ENCODE measurements around the gene CLSTN1. TPM values are rescaled to one million over a fixed set of nuclear protein-coding genes. Genes with fewer than 3 reads are reported as not detected.

The CLSTN1 gene
- total RNA-seq, 1 experiment from 2014 or later, result 99.3 TPM

GRCh38 chr1:9867408-9868243, 43.9 kb upstream of the CLSTN1 start:
- DNase-seq, result peak; percentile 79
- intact Hi-C loops (cut with micrococcal nuclease; ENCODE audit: unreplicated experiment), result loop anchor here (1.0 to 10.0 kb wide), 3 partner anchors 40 to 143 kb away; no protein-coding TSS in a partner anchor
- Mint-ChIP-seq H3K9me3 (ENCODE audit: low read depth, unreplicated experiment) (no peaks in the 10 kb centered on the region), H3K27ac (ENCODE audit: unreplicated experiment) (no peak overlapping the region), H3K4me3 (ENCODE audit: low read depth, unreplicated experiment) (no peak overlapping the region), H3K4me1 (ENCODE audit: low read depth, unreplicated experiment) (no peaks in the 10 kb centered on the region), H3K27me3 (ENCODE audit: unreplicated experiment) (no peaks in the 10 kb centered on the region), H3K36me3 (ENCODE audit: insufficient read depth, unreplicated experiment) (peaks cover 5% of the 10 kb centered on the region)
- TF ChIP-seq, protein P1, sequence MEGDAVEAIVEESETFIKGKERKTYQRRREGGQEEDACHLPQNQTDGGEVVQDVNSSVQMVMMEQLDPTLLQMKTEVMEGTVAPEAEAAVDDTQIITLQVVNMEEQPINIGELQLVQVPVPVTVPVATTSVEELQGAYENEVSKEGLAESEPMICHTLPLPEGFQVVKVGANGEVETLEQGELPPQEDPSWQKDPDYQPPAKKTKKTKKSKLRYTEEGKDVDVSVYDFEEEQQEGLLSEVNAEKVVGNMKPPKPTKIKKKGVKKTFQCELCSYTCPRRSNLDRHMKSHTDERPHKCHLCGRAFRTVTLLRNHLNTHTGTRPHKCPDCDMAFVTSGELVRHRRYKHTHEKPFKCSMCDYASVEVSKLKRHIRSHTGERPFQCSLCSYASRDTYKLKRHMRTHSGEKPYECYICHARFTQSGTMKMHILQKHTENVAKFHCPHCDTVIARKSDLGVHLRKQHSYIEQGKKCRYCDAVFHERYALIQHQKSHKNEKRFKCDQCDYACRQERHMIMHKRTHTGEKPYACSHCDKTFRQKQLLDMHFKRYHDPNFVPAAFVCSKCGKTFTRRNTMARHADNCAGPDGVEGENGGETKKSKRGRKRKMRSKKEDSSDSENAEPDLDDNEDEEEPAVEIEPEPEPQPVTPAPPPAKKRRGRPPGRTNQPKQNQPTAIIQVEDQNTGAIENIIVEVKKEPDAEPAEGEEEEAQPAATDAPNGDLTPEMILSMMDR (IDR thresholded peaks at IDR 0.05; ENCODE audit: unreplicated experiment), result peak; percentile 92
- CTCF ChIA-PET, result interaction anchor here (1.0 to 2.5 kb wide), 3 partner anchors 47 to 241 kb away, joined by 3 to 6 read pairs (median 3); no protein-coding TSS in a partner anchor
- no TSS peak for BruUV-seq (replicated peaks)

GRCh38 chr1:9866836-9867235, 43.1 kb upstream of the CLSTN1 start:
- intact Hi-C loops (cut with micrococcal nuclease; ENCODE audit: unreplicated experiment), result loop anchor here (1.0 to 10.0 kb wide), 3 partner anchors 40 to 142 kb away; no protein-coding TSS in a partner anchor
- Mint-ChIP-seq H3K27me3 (ENCODE audit: unreplicated experiment) (no peaks in the 10 kb centered on the region), H3K4me1 (ENCODE audit: low read depth, unreplicated experiment) (no peaks in the 10 kb centered on the region), H3K36me3 (ENCODE audit: insufficient read depth, unreplicated experiment) (peaks cover 4% of the 10 kb centered on the region), H3K4me3 (ENCODE audit: low read depth, unreplicated experiment) (no peak overlapping the region), H3K27ac (ENCODE audit: unreplicated experiment) (no peak overlapping the region), H3K9me3 (ENCODE audit: low read depth, unreplicated experiment) (no peaks in the 10 kb centered on the region)
- no TSS peak for BruUV-seq (replicated peaks)
- CTCF ChIA-PET, result interaction anchor here (1.1 kb wide), 1 partner anchor 240 kb away, joined by 3 read pairs; no protein-coding TSS in a partner anchor
- TF ChIP-seq, protein P1 (IDR thresholded peaks at IDR 0.05; ENCODE audit: unreplicated experiment), result no peak
- DNase-seq, result no peak

- H3K4me1 Mint-ChIP-seq (ENCODE audit: low read depth, unreplicated experiment), result no peaks in the 10 kb centered on the region
- CTCF ChIA-PET, result interaction anchor here (1.1 kb wide), 1 partner anchor 239 kb away, joined by 3 read pairs; no protein-coding TSS in a partner anchor
- no peaks in the 10 kb centered on the region for H3K36me3 Mint-ChIP-seq (ENCODE audit: insufficient read depth, unreplicated experiment)
- no peak overlapping the region for H3K27ac Mint-ChIP-seq (ENCODE audit: unreplicated experiment)
- TF ChIP-seq, protein P1 (IDR thresholded peaks at IDR 0.05; ENCODE audit: unreplicated experiment), result no peak
- no TSS peak for BruUV-seq (replicated peaks)
- intact Hi-C loops (cut with micrococcal nuclease; ENCODE audit: unreplicated experiment), result loop anchor here (5.0 to 10.0 kb wide), 2 partner anchors 38 to 141 kb away; no protein-coding TSS in a partner anchor
- DNase-seq, result no peak
- no peak overlapping the region for H3K4me3 Mint-ChIP-seq (ENCODE audit: low read depth, unreplicated experiment)
- H3K27me3 Mint-ChIP-seq (ENCODE audit: unreplicated experiment), result no peaks in the 10 kb centered on the region
- H3K9me3 Mint-ChIP-seq (ENCODE audit: low read depth, unreplicated experiment), result no peaks in the 10 kb centered on the region
These were observed 42.0 kb upstream of the CLSTN1 start for GRCh38 chr1:9865724-9866123.

GRCh38 chr1:9863371-9863770, 39.6 kb upstream of the CLSTN1 start:
- intact Hi-C loops (cut with micrococcal nuclease; ENCODE audit: unreplicated experiment), result loop anchor here (10.0 kb wide), 1 partner anchor 139 kb away; no protein-coding TSS in a partner anchor
- TF ChIP-seq, protein P1 (IDR thresholded peaks at IDR 0.05; ENCODE audit: unreplicated experiment), result no peak
- CTCF ChIA-PET, result interaction anchor here (1.6 kb wide), 1 partner anchor 79 kb away, joined by 5 read pairs; no protein-coding TSS in a partner anchor
- Mint-ChIP-seq H3K9me3 (ENCODE audit: low read depth, unreplicated experiment) (no peaks in the 10 kb centered on the region), H3K27ac (ENCODE audit: unreplicated experiment) (no peak overlapping the region), H3K27me3 (ENCODE audit: unreplicated experiment) (no peaks in the 10 kb centered on the region), H3K4me1 (ENCODE audit: low read depth, unreplicated experiment) (no peaks in the 10 kb centered on the region), H3K4me3 (ENCODE audit: low read depth, unreplicated experiment) (no peak overlapping the region), H3K36me3 (ENCODE audit: insufficient read depth, unreplicated experiment) (no peaks in the 10 kb centered on the region)
- no peak for DNase-seq
- no TSS peak for BruUV-seq (replicated peaks)

Data from Calu3 (cell line).